ENCODE results near the gene PIGB.
"Not testable (repeated sequence)": the region's sequence is repeated elsewhere in the genome, so short reads cannot be mapped to it uniquely, and the experiment has no call there.

The PIGB gene

DNA sequence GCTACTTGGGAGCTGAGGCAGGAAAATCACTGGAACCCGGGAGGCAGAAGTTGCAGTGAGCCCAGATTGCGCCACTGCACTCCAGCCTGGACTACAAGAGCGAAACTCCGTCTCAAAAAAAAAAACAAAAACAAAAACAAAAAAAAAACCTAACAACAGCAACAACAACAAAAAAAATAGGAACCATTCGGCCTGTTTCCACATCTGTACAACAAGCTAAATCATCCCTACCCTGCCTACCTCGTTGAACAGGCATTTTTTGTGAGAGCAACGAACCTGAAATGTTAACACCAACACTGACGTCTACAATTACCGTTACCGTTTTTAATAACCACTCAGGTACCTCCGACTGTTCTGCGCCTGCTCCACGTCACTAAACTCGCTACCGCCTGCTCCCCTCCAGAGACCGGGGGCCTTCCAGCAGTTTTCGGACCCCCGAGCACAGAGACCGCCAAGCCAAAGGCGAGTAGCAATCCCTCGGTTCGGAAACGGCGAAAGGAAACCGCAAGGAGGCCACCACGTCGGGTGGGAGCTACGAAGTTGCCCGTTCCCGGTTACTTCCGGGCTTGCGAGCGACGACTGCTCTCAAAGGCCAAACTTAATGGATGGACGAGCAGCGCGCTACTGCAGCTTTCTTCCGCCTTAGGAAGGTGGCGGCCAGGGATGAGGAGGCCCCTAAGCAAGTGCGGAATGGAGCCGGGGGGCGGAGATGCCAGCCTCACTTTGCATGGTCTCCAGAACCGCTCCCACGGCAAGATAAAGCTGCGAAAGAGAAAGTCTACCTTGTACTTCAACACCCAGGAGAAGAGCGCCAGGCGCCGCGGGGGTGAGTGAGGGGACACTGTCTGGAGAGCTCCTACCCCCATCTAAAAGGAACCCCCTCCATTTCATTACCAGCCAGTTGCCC is at the start of gene PIGB, which contains the start of gene PIGBOS1:
TSS of gene PIGB (plus strand) at position 635 of the 907 bp plus-strand sequence. CDS start at position 664, 29 bp downstream.
TSS of gene PIGBOS1 (minus strand) at position 536 of the 907 bp plus-strand sequence. CDS start 1,331 bp downstream, outside the sequence.
- peak; percentile 33 for DNase-seq

DNA sequence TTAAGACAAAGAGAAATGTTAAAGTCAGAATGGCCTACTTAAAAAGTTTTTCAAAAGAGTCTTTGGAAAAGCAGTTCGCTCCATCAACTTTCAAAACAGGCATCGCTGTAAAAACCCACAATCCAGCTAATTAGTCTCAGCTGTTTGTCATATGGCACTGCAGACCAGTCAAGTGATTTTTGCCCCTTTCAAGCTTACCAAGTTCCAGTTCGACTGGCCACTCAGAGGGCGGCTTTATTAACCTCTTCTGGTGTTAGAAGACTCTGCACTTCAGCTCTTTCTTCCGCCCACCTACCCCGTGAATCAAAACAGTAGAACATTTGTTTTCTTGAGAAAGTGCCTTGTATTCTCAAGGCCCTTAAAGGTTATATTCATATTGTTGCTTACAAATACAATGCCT is 48.7 kb upstream of the PIGB start:
- DNase-seq = no peak

DNA sequence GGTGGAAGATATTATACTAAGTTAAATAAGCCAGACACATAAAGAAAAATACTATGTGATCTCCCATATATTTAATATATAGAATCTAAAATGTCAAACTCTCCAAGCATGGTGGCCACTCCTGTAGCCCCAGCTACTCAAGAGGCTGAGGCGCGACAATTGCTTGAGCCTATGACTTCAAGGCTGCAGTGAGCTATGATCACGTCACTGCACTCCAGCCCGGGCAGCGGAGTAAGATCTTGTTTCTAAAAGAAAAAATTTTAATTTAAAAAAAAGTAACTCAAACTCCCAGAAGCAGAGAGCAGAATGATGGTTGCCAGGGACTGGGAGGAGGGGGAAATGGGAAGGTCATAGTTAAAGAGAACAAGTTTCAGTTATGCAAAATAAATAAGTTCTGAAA is 42.7 kb upstream of the PIGB start:
- no peak for DNase-seq

DNA sequence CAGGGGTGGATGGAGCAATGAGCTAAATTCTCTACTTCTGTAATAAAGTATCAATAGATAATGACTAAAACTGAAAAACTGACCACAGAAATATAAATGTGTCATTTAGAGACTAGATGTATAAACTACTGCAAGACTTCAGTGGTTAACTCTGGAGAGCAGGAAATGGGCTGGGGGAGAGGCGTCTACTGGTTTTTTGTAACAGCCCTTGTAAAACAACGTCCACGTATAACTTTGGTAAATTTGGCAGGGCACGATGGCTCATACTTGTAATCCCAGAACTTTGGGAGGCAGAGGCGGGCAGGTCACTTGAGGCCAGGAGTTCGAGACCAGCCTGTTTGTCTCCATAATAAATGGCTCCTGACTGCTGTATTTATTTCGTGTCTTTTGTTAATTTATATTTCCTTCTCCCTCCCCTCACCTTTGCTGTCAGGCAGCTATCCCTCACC is 41.9 kb upstream of the PIGB start:
- DNase-seq = no peak

DNA sequence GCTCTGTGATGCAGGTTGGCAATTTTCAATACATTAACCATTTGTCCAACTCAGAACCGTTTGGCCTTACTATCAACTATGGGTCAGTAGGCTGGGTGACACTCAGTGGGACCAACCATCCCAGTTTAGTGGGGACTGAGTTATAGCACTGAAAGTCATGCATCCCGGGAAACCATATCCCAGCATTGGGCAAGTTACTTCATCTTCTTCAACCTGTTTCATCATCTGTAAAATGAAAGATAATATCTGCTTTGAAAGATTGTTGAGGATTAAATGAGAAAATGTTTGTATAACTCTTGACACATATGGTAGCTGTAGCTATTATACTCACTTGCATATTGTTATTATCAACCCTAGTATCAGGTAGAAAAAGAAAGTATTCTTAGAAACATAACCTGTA is 41.3 kb upstream of the PIGB start:
- DNase-seq = no peak

DNA sequence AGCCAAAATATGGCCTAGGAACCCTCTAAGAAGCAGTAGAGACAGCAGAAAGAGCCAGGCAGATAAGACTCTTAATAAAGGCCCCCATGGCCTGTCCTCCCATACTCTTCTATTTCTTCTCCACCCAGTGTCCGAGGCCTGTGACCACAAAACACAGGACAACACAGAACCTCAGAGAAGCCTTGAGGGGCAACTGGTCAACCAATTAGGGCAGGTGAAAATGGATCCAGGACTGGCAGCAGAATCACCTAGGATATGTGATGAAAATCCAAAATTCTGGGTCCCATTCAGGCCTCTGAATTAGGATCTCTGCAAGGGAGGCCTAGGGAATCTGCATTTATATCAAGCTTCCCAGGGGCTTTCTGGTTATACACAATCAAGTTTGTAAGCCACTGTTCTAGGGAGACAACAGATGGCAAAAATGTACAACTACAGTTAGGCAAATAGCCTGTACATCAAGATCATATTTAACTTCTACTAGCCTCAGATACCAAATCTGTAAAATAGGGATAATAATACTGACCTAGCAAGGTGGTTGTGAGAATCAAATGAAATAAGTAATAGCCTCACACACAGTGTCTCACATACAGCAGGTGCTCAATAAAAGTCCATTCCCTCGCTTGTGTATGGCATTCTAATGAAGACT is 39.8 kb upstream of the PIGB start:
- no peak for DNase-seq

DNA sequence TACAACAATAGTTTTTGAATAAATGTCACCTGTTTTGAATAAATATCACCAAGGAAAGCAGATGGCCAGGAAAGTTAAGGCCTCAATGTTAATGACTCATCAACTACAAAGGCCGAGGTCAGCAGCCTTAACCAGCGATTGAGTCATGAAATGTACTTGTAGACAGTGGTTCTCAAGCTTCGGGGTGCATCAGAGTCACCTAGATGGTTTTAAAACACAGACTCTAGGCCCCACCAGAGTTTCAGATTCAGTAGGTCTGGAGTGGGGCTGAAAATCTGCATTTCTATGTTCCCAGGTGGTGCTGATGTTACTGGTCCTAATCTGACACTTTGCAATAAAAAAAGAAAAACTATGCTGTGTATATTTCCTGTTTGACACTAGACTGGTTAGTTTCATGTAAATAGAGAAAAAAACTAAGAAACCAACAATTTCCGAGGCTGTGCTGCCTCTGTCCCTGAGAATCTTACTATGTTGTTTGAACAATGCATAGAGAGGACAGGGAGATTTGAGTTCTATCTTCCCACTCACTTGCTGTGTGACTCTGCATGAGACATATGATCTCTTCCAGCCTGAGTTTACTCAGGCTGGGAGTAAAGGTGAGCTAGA is 39.2 kb upstream of the PIGB start:
- DNase-seq = no peak

DNA sequence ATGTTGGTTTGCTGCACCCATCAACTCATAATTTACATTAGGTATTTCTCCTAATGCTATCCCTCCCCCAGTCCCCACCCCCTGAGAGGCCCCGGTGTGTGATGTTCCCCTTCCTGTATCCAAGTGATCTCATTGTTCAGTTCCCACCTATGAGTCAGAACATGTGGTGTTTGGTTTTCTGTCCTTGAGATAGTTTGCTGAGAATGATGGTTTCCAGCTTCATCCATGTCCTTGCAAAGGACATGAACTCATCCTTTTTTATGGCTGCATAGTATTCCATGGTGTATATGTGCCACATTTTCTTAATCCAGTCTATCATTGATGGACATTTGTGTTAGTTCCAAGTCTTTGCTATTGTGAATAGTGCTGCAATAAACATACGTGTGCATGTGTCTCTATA is 38.4 kb upstream of the PIGB start:
- DNase-seq = not testable (repeated sequence)

DNA sequence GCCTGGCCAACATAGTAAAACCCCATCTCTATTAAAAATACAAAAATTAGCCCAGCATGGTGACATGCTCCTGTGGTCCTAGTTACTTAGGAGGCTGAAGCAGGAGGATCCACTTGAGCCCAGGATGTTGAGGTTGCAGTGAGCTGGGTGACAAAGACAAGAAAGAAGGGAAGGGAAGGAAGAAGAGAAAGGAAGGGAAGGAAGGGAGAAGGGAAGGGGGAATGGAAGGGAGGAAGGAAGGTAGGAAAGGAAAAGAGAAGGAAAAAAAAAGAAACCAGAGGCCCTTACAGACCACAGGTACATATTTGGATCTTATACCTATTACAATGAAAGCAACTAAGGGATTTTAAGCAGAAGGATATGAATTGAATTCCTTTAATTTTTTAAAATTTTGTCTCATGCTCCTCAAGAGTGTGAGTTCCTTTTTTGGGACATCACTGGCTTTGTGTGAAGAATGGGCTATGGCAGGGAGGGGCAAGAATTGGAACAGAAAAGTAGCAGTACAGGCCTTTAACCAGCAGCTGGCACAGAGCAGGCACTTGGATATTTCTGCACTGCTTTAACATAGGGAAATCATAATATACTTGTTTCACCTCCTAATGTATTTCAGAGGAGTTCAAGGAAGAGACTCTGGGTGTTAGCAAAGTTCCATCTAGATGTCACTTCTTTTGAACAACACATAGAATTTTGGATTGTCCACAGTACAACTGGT is 37.3 kb upstream of the PIGB start:
- no peak for DNase-seq

DNA sequence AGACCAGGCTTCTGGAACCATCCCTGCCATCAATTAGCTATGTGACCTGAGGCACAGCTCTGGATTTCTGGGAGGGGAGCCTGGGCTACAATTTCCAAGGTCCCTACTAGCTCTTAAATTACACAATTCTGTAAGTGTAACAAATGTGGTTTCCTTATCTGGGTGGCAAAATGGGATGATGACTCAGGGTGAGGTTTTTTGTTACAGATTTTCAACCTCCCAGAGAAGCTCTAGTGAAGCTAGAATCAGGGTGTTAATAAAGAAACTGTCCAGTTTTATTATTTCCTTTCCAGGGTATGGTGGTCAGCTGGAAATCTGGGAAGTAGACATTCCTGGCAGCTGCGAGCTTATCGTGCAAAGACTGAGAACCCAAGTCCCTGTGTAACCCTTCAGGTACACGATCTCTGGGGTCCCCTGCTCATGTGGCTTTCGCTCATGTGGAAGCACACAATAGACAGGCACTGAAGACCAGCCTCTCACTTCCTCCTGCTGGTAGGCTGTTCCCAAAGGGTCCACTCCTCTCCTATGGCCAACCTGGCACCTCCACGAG is 36.7 kb upstream of the PIGB start:
- DNase-seq = no peak

DNA sequence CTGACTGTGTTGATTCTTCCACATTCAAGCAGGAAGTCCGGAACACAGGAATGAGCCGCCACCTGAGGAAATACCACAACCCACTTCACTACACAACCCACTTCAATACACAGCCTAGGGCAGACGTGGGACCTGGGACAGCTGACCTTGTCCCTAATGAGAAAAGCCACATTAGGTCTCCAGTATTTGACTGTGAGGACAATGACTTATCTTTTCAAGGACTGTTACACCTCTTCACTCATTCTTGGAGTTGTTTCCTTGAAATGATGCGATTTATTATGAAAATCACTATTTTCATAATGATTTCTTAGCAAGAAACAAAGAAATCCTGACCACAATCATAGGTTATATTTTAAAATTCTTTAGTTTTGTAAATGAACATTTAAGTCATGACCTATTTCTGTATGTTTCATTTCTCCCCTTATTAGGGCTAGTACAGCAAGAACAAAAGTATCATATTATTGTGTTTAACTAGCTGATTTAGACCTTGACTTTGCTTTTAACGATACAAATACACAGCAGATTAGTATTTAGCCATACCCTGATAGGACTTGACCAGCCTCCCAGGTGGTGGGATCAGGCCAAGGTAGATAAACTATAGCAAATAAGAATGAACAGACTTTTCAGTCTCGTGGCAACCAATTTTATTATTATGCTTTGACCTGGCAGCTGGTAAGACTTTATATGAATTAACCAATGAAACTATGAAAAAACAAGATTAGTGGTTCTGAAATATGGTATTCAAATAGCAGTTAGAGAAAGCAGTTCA is 35.5 kb upstream of the PIGB start:
- DNase-seq = no peak

DNA sequence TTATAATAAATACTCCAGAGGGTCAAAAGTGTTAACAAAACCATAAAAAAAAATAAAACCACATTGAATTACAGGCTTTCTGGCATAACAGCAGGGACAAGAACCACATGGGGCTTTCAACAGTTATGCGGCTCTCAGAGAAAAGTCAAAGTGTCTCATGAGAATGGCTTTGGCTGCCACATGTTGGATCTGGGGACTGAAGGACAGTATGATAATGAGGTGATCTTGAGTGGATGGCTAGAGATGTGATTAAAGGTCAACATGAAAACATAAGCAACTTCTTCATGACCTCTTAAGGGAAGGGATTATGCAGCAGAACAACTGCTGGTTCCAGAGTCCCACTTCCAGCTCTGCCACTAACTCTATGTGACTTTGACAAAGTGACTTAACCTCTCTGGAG is 34.6 kb upstream of the PIGB start:
- no peak for DNase-seq

DNA sequence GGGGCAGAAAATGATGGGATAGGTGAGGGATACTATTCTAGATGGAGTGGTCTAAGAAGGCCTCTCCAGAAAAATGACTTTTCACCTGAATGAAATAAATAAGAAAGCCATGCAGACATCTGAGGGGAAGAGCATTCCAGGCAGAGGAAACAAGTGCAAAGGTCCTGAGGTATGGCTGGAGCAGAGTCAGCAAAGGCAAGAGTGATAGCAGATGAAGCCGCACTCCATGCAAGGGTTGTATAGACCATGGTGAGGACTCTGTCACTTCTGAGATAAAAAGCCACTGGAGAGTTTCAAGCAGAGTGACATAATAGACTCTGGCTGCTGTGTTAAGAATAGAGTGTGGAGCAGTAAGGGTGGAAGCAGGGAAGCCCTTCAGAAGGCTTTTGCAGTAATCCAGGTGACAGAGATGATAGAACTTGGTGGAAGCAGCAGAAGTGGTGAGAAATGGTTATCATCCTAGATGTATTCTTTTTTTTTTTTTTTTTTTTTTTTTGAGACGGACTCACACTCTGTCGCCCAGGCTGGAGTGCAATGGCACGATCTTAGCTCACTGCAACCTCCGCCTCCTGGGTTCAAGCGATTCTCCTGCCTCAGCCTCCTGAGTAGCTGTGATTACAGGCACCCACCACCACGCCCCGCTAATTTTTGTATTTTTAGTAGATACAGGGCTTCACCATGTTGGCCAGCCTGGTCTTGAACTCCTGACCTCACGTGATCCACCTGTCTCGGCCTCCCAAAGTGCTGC is 32.4 kb upstream of the PIGB start:
- DNase-seq = not testable (repeated sequence)

DNA sequence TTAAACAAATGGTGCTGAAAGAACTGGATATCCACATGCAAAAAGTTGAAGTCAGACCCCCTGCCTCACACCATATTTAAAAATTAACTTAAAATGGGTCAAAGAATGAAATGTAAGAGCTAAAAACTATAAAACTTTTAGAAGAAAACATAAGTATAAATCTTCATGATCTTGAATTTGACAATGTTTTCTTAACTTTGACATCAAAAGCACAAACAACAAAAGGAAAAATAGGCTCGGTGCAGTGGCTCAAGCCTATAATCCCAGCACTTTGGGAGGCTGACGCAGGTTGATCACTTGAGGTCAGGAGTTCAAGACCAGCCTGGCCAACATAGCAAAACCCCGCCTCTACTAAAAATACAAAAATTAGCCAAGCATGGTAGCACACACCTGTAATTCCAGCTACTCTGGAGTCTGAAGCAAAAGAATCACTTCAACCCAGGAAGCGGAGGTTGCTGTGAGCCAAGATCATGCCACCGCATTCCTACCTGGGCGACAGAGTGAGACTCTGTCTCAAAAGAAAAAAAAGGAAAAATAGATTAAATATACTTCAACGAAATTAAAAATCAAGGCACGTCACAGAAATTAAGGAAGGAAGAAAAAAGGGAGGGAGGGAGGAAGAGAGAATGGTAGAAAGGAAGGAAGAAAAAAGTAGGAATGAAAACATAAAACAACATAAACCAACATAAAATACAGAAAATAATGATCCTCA is 30.9 kb upstream of the PIGB start:
- DNase-seq = no peak

DNA sequence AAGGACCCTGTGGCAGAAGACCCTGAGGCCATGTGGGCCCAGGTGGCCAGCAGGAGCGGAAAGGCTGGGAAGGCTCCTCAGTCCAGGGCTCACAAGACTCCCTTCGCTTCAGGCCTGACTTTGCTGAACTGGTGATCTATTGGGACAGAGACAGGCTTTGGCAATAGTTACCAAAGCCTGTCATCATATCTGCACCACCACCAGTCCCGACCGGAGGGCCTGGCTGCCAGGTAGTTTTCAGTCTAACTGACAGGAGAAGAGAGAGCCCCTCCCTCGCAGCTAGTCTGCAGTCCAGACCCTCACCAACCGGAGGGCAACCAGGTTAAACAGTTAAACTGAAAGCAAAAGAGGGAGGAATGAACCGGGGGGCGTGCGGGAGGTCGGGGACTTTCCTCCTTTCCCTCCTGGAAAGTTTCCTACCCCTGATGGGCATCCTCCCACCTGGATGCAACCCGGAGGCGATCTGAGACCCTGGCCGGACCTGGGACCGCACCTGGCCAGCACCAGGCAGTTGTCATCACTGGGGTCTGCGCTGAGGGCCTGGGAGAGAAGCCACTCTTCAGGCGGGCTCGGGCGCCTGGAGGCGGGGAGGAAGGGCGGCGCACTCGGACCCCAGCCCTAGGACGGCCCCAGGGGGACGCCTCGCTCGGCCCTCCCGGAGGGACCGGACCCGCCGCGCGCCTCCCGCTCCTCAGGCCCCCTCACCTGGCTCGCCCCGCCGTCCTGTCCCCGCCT is 29.8 kb upstream of the PIGB start:
- DNase-seq = no peak

DNA sequence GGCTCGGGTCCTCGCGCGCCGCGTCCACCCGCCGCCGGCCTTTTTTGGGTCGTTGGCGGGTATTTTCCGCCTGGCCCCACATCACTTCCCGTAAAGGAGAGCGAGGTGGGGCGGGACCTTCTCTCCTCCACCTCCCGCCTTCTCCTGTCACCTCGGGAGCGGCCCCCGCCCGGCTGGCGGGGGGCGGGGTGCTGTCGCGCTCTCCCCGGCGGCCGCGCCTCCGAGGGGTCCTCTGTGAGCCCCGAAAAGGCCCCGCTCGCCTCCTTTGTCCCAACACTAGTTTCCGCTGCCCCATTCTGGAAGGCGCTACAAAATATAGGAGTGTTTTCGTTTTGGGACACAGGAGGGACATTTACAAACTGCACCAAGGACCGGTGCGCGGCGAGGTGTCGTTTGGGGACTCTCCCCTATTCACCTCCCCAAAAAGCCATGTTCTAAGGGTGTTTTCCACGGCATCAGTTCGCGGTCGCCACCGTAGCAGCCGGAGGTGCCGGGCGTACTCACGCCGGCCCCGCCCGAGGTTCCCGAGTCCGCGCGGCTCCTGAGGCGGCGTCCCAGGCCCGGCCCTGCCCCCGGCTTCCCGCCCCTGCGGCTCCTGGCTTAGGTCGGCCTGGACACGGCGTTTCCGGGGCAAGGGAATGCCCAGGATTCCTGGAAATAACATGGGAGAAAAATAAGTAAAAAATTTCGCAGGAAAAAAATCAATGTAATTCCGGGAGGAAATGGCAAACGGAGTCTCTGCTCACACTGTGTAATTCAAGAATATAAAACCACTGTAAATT is 29.1 kb upstream of the PIGB start, which contains the start of gene RAB27A:
TSS of gene RAB27A (minus strand) at position 68 of the 782 bp plus-strand sequence. CDS start 54,879 bp downstream, outside the sequence.
- DNase-seq = peak; percentile 2

DNA sequence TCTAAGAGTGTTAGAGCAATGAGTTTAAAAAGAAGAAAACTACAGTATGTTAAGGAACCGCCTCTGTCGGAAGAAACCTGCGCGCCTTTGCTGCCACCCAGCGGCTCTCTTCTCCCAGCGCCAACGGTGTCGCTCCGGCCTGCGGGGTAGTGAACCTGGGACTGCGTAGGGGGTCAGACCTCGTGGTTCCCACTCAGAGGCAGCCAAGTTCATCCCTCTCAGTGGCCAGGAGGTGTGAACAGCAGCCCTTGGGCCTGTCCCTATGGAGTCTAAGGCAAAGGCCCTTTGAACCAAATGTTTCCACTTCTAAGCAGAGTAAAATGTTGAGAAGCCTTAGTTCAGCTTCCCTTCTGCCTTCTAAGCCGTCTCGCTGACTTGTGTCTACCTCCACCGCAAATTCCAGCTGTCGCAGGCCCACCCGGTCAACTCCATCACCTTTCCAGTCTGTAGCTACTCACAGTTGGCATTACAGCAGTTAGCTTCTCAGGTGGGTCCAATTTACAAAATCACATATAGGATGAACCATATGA is 28.4 kb upstream of the PIGB start:
- DNase-seq = peak; percentile 4

DNA sequence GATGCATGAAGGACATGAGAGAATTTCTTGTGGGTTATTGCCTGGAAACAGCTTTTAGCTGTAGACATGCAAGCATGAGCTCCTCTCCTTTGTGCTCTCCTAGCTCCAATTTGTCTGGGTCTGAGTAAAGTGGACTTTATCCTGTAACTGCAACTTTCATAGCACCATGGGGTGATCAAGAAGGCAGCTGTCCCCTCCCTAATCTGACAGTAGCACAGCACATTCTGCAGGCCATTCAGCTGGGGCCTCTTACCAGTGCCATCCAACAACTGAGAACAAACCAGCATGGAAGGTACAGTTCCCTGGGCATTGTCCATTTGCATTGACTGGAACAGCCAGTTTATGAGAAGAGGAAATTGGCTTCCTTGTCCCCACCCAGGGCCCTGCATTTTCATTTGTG is 21.7 kb upstream of the PIGB start:
- DNase-seq = no peak
